Stimulated activated CD8-positive, alpha-beta memory T cell treated with anti-CD3 and anti-CD28 coated beads, Interleukin-12 subunit alpha, Interleukin-12 subunit beta, amount 100 ng/mL, for 1 hour (primary cell): Measurements from ENCODE around the gene PSAT1.
"Not testable (repeated sequence)": the region's sequence is repeated elsewhere in the genome, so short reads cannot be mapped to it uniquely, and the experiment has no call there.

Experiments used
- DNase-seq: peaks from one replicate; pipeline ENCODE4 v3.0.0-alpha.2; 2020; ENCODE audit warnings: low read depth

Gene PSAT1

GRCh38 chr9:78296893-78297671, at the start of gene PSAT1:
Gene PSAT1, plus strand, starts transcription at chr9:78297125. Its CDS starts 86 bp downstream, at chr9:78297211.
- peak; percentile 78 for DNase-seq

- DNase-seq = no peak
These were observed 48.3 kb upstream of the PSAT1 start for GRCh38 chr9:78248635-78249034.

GRCh38 chr9:78249542-78249941, 47.4 kb upstream of the PSAT1 start:
- no peak for DNase-seq

GRCh38 chr9:78252616-78253015, 44.3 kb upstream of the PSAT1 start:
- DNase-seq = no peak

- DNase-seq = no peak
These were observed 43.6 kb upstream of the PSAT1 start for GRCh38 chr9:78253285-78253684.

GRCh38 chr9:78261403-78262001, 35.4 kb upstream of the PSAT1 start:
- no peak for DNase-seq

GRCh38 chr9:78262655-78263054, 34.3 kb upstream of the PSAT1 start:
- DNase-seq = no peak

- no peak for DNase-seq
These were observed 29.0 kb upstream of the PSAT1 start for GRCh38 chr9:78267889-78268288.

- no peak for DNase-seq
These were observed 27.1 kb upstream of the PSAT1 start for GRCh38 chr9:78269784-78270183.

GRCh38 chr9:78272307-78272706, 24.6 kb upstream of the PSAT1 start:
- no peak for DNase-seq

GRCh38 chr9:78273761-78274160, 23.2 kb upstream of the PSAT1 start:
- no peak for DNase-seq

- no peak for DNase-seq
These were observed 18.6 kb upstream of the PSAT1 start for GRCh38 chr9:78278177-78278777.

GRCh38 chr9:78278801-78279200, 18.1 kb upstream of the PSAT1 start:
- no peak for DNase-seq

GRCh38 chr9:78280982-78281668, 15.8 kb upstream of the PSAT1 start:
- no peak for DNase-seq

- not testable (repeated sequence) for DNase-seq
These were observed 12.7 kb upstream of the PSAT1 start for GRCh38 chr9:78284181-78284580.

GRCh38 chr9:78286125-78286524, 10.8 kb upstream of the PSAT1 start:
- DNase-seq = no peak

- no peak for DNase-seq
These were observed 10.0 kb upstream of the PSAT1 start for GRCh38 chr9:78286946-78287388.

GRCh38 chr9:78288214-78288892, 8.6 kb upstream of the PSAT1 start:
- no peak for DNase-seq

- DNase-seq = no peak
These were observed 7.5 kb upstream of the PSAT1 start for GRCh38 chr9:78289474-78289873.

GRCh38 chr9:78291240-78291925, 5.5 kb upstream of the PSAT1 start:
- no peak for DNase-seq

GRCh38 chr9:78292026-78292425, 4.9 kb upstream of the PSAT1 start:
- no peak for DNase-seq
